ENCODE data around the gene WNT1. TPM values are rescaled to one million over a fixed set of nuclear protein-coding genes. Genes with fewer than 3 reads are reported as not detected.

Gene WNT1
- total and polyA plus RNA-seq, 10 of the 15 experiments (the other 5 are each of a cell fraction or from before 2014, with no cell fraction given), result not detected

- H3K9me3 ChIP-seq (replicated peaks; ENCODE audit: control insufficient read depth, insufficient read depth, low read length), result no peaks in the 10 kb centered on the region
- H2AFZ ChIP-seq (ENCODE audit: control insufficient read depth, low read depth, low read length), result no peak overlapping the region
- no peak for DNase-seq (ENCODE audit: low read depth, low spot score)
- no peaks in the 10 kb centered on the region for H3K36me3 ChIP-seq (ENCODE audit: control insufficient read depth in 2 of 2, insufficient read depth in 2 of 2, low read length in 1 of 2)
- in situ Hi-C loops (cut with MboI) (no loop called here), intact Hi-C loops (cut with micrococcal nuclease; ENCODE audit: unreplicated experiment) (no loop called here)
- BruUV-seq (replicated peaks), result no TSS peak
- no peak for TF ChIP-seq STAT3 (IDR thresholded peaks at IDR 0.05; ENCODE audit: low read depth, low read length)
- no peak for TF ChIP-seq SMARCA5 (IDR thresholded peaks at IDR 0.05)
- no peak for TF ChIP-seq YBX1 (IDR thresholded peaks at IDR 0.05)
- no peak for TF ChIP-seq IRF3 (IDR thresholded peaks at IDR 0.05)
- no peak for TF ChIP-seq BHLHE40 (IDR thresholded peaks at IDR 0.05; ENCODE audit: borderline replicate concordance in 1 of 2, low read depth in 2 of 2, low read length in 1 of 2)
- TF ChIP-seq HSF1 (IDR thresholded peaks at IDR 0.05; ENCODE audit: low read depth, low read length), result no peak
- TF ChIP-seq SP1 (IDR thresholded peaks at IDR 0.05; ENCODE audit: low read depth, low read length), result no peak
- TF ChIP-seq KLF5 (IDR thresholded peaks at IDR 0.05; ENCODE audit: partially characterized antibody), result no peak
- no peak for TF ChIP-seq NBN (IDR thresholded peaks at IDR 0.05)
- no peak for TF ChIP-seq PAX5 (IDR thresholded peaks at IDR 0.05; ENCODE audit: borderline replicate concordance, low read depth, low read length)
- no peaks in the 10 kb centered on the region; the same call in 1 of the 2 replicates for H4K20me1 ChIP-seq (ENCODE audit: control insufficient read depth, insufficient read depth)
- no peaks in the 10 kb centered on the region for H3K79me2 ChIP-seq (ENCODE audit: control insufficient read depth, insufficient read depth, low read length)
- H3K4me1 ChIP-seq (ENCODE audit: control insufficient read depth, insufficient read depth, low read length), result peaks cover 5% of the 10 kb centered on the region
- ATAC-seq, result no peak
- H3K9ac ChIP-seq (ENCODE audit: control insufficient read depth, insufficient read depth, low read length), result no peak overlapping the region
- ChIA-PET SMC1A (ENCODE audit: uncharacterized antibody, unreplicated experiment) (interaction anchor here (1.1 kb wide), 1 partner anchor 11 kb away, joined by 3 read pairs; no protein-coding TSS in a partner anchor), CTCF (interaction anchor here (0.9 to 6.8 kb wide), 7 partner anchors 8 to 133 kb away, joined by 3 to 93 read pairs (median 27); partner anchors contain the start of genes DDX23, FKBP11, WNT1 and WNT10B), RAD21 (ENCODE audit: unreplicated experiment) (interaction anchor here (0.6 to 3.3 kb wide), 2 partner anchors 62 to 133 kb away, joined by 3 to 35 read pairs; partner anchors contain the start of gene FKBP11), POLR2A (interaction anchor here (0.6 kb wide), 1 partner anchor 14 kb away, joined by 3 read pairs; the partner anchor contains the start of gene WNT10B)
- no peak overlapping the region for H3K4me3 ChIP-seq
- WGBS (ENCODE audit: insufficient coverage, insufficient replicate concordance, low lambda C conversion rate, missing lambda C conversion rate), result 46% methylated on average over 2 of the region's 2 CpGs
- no peak overlapping the region for H3K4me2 ChIP-seq (ENCODE audit: control insufficient read depth, insufficient read depth)
- peaks cover 14 to 25% of the 10 kb centered on the region in 2 experiments for H3K27me3 ChIP-seq (replicated peaks in 1 of 2; ENCODE audit: control insufficient read depth in 2 of 2, insufficient read depth in 2 of 2, low read length in 1 of 2)
- H3K27ac ChIP-seq (ENCODE audit: control insufficient read depth, insufficient read depth), result no peak overlapping the region
- FAIRE-seq, result no peak
Measured at GRCh38 chr12:48985901-48986300, 7.8 kb downstream of the WNT1 start.

Measured in GM12878 (cell line).